Measurements from ENCODE around the gene GPR61. TPM values are rescaled to one million over a fixed set of nuclear protein-coding genes. Genes with fewer than 3 reads are reported as not detected.

GPR61 gene
- total RNA-seq, 2 experiments from 2014 or later, result 0.45 to 0.52 TPM

DNA sequence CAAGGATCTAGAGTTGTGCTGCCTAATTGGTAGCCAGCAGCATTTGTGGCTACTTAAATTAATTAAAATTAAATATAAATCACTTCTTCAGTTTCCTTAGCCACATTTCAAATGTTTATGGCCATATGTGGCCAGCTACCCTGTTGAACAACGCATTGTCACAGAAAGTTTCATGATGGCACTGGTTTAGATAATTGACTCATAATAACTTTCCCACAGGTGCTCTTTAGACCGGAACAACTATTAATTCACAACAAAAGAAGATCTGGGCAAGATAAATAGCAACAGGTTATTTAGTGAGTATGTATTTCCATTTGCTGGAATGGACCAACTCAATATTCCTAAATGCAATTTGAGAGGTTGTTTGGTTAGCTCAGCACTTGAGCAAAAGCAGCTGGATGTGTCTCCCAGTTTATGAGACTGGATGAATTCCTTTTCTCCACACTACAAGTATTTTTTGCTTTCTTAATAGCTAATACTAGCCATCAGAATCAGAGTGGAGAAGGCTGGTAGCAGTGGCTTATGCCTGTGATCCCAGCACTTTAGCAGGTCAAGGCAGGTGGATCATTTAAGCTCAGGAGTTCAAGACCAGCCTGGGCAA lies 26.5 kb upstream of the GPR61 start:
- POLR2A ChIA-PET, result no interaction called here
- Mint-ChIP-seq H3K4me3 (no peak overlapping the region), H3K9me3 (no peaks in the 10 kb centered on the region), H3K36me3 (ENCODE audit: low read depth) (peaks cover 12% of the 10 kb centered on the region), H3K27me3 (peaks cover 7% of the 10 kb centered on the region), H3K4me1 (peaks cover 38% of the 10 kb centered on the region), H3K27ac (no peak overlapping the region)
- no peak for DNase-seq
- CTCF ChIA-PET, result interaction anchor here (0.7 to 46.6 kb wide), 3 partner anchors 11 to 245 kb away, joined by 3 to 1139 read pairs (median 1139); partner anchors contain the start of genes AMIGO1, ATXN7L2, CYB561D1 and GPR61

GRCh38 chr1:109514846-109515245 lies 24.8 kb upstream of the GPR61 start:
- ChIA-PET POLR2A (no interaction called here), CTCF (interaction anchor here (43.6 to 46.6 kb wide), 2 partner anchors 9 to 16 kb away, joined by 1139 read pairs; partner anchors contain the start of genes AMIGO1, ATXN7L2, CYB561D1 and GPR61)
- H3K27ac Mint-ChIP-seq, result no peak overlapping the region
- no peak overlapping the region for H3K4me3 Mint-ChIP-seq
- peaks cover 26% of the 10 kb centered on the region for H3K4me1 Mint-ChIP-seq
- no peak for DNase-seq
- H3K27me3 Mint-ChIP-seq, result peaks cover 7% of the 10 kb centered on the region
- no peaks in the 10 kb centered on the region for H3K9me3 Mint-ChIP-seq
- H3K36me3 Mint-ChIP-seq (ENCODE audit: low read depth), result peaks cover 2% of the 10 kb centered on the region

GRCh38 chr1:109516872-109517271 lies 22.8 kb upstream of the GPR61 start:
- Mint-ChIP-seq H3K9me3 (no peaks in the 10 kb centered on the region), H3K27ac (no peak overlapping the region), H3K4me1 (peaks cover 6% of the 10 kb centered on the region), H3K4me3 (no peak overlapping the region), H3K27me3 (peaks cover 11% of the 10 kb centered on the region), H3K36me3 (ENCODE audit: low read depth) (no peaks in the 10 kb centered on the region)
- POLR2A ChIA-PET, result no interaction called here
- no peak for DNase-seq
- CTCF ChIA-PET, result interaction anchor here (43.6 to 46.6 kb wide), 2 partner anchors 7 to 18 kb away, joined by 1139 read pairs; partner anchors contain the start of genes AMIGO1, ATXN7L2, CYB561D1 and GPR61

DNA sequence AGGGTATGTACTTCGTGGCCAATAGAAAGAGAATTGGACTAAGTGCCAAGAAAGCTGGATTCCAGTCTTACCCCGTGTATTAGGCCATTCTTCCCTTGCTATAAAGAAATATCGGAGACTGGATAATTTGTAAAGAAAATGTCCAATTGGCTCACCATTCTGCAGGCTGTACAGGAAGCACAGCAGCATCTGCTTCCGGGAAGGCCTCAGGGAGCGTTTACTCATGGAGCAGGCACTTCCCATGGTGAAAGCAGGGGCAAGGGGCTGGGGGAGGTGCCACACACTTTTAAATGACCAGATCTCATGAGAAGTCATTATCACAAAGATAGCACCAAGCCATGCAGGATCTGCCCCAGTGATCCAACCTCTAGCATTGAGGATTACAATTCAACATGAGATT lies 22.3 kb upstream of the GPR61 start:
- ChIA-PET CTCF (interaction anchor here (1.6 to 46.6 kb wide), 3 partner anchors 7 to 122 kb away, joined by 5 to 1139 read pairs (median 1139); partner anchors contain the start of genes AMIGO1, ATXN7L2, CYB561D1 and GPR61), POLR2A (no interaction called here)
- Mint-ChIP-seq H3K36me3 (ENCODE audit: low read depth) (no peaks in the 10 kb centered on the region), H3K27me3 (peaks cover 13% of the 10 kb centered on the region), H3K4me1 (peaks cover 5% of the 10 kb centered on the region), H3K27ac (no peak overlapping the region), H3K4me3 (no peak overlapping the region), H3K9me3 (no peaks in the 10 kb centered on the region)
- DNase-seq, result no peak

GRCh38 chr1:109521002-109521951 lies 18.4 kb upstream of the GPR61 start:
- CTCF ChIA-PET, result interaction anchor here (1.3 to 46.6 kb wide), 4 partner anchors 3 to 22 kb away, joined by 3 to 1139 read pairs (median 571); partner anchors contain the start of genes AMIGO1, ATXN7L2, CYB561D1 and GPR61
- DNase-seq, result no peak
- H3K4me1 Mint-ChIP-seq, result peaks cover 1% of the 10 kb centered on the region
- no peak overlapping the region for H3K27ac Mint-ChIP-seq
- H3K9me3 Mint-ChIP-seq, result no peaks in the 10 kb centered on the region
- peaks cover 19% of the 10 kb centered on the region for H3K27me3 Mint-ChIP-seq
- no peak overlapping the region for H3K4me3 Mint-ChIP-seq
- H3K36me3 Mint-ChIP-seq (ENCODE audit: low read depth), result no peaks in the 10 kb centered on the region
- POLR2A ChIA-PET, result no interaction called here

- CTCF ChIA-PET, result interaction anchor here (1.3 to 46.6 kb wide), 3 partner anchors 11 to 23 kb away, joined by 3 to 1139 read pairs (median 3); partner anchors contain the start of genes AMIGO1, ATXN7L2 and CYB561D1
- Mint-ChIP-seq H3K27ac (no peak overlapping the region), H3K9me3 (no peaks in the 10 kb centered on the region), H3K36me3 (ENCODE audit: low read depth) (no peaks in the 10 kb centered on the region), H3K4me3 (no peak overlapping the region), H3K27me3 (peaks cover 21% of the 10 kb centered on the region), H3K4me1 (peaks cover 1% of the 10 kb centered on the region)
- POLR2A ChIA-PET, result no interaction called here
- no peak for DNase-seq
These were observed 17.6 kb upstream of the GPR61 start for GRCh38 chr1:109522026-109522425.

DNA sequence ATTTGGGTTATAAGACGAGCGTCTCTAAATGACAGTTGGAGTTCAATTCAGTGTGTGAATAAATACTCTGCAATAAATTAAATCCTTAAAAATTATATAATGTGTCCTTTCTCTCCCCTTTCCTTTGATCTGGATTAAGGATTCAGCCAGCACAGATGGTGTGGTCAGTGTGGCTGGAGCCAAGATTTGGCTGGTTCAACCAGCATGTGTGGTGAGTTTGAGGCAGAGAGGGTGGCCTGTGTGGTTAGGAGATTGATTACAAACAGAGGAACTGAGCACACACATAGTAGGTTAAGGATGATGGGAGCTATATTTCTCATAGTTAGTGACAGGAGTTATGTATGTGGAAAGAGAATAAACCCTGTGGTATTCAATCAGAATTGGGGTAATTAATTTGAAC lies 16.0 kb upstream of the GPR61 start:
- DNase-seq, result no peak
- no peaks in the 10 kb centered on the region for H3K9me3 Mint-ChIP-seq
- H3K27ac Mint-ChIP-seq, result no peak overlapping the region
- ChIA-PET POLR2A (no interaction called here), CTCF (interaction anchor here (1.6 to 46.6 kb wide), 2 partner anchors 9 to 25 kb away, joined by 8 to 1139 read pairs; partner anchors contain the start of genes AMIGO1, ATXN7L2 and CYB561D1)
- H3K4me1 Mint-ChIP-seq, result peaks cover 2% of the 10 kb centered on the region
- H3K36me3 Mint-ChIP-seq (ENCODE audit: low read depth), result no peaks in the 10 kb centered on the region
- peaks cover 21% of the 10 kb centered on the region for H3K27me3 Mint-ChIP-seq
- H3K4me3 Mint-ChIP-seq, result no peak overlapping the region

- H3K9me3 Mint-ChIP-seq, result no peaks in the 10 kb centered on the region
- ChIA-PET POLR2A (no interaction called here), CTCF (interaction anchor here (0.7 to 46.6 kb wide), 3 partner anchors 19 to 489 kb away, joined by 4 to 1139 read pairs (median 7); partner anchors contain the start of genes AMIGO1, ATXN7L2 and CYB561D1)
These were observed 12.4 kb upstream of the GPR61 start for GRCh38 chr1:109527098-109527811.

GRCh38 chr1:109527846-109528695 lies 11.6 kb upstream of the GPR61 start:
- Mint-ChIP-seq H3K9me3 (no peaks in the 10 kb centered on the region), H3K4me3 (no peak overlapping the region), H3K36me3 (ENCODE audit: low read depth) (no peaks in the 10 kb centered on the region), H3K27me3 (peaks cover 5% of the 10 kb centered on the region), H3K27ac (no peak overlapping the region), H3K4me1 (peaks cover 38% of the 10 kb centered on the region)
- CTCF ChIA-PET, result interaction anchor here (0.9 to 46.6 kb wide), 5 partner anchors 9 to 103 kb away, joined by 3 to 1139 read pairs (median 4); partner anchors contain the start of genes AMIGO1, ATXN7L2 and CYB561D1
- POLR2A ChIA-PET, result no interaction called here
- no peak for DNase-seq

More at GRCh38 chr1:109527098-109527811, 12.4 kb upstream of the GPR61 start:
- Mint-ChIP-seq H3K4me3 (no peak overlapping the region), H3K27ac (no peak overlapping the region), H3K4me1 (peaks cover 32% of the 10 kb centered on the region), H3K36me3 (ENCODE audit: low read depth) (no peaks in the 10 kb centered on the region), H3K27me3 (peaks cover 10% of the 10 kb centered on the region)
- no peak for DNase-seq

DNA sequence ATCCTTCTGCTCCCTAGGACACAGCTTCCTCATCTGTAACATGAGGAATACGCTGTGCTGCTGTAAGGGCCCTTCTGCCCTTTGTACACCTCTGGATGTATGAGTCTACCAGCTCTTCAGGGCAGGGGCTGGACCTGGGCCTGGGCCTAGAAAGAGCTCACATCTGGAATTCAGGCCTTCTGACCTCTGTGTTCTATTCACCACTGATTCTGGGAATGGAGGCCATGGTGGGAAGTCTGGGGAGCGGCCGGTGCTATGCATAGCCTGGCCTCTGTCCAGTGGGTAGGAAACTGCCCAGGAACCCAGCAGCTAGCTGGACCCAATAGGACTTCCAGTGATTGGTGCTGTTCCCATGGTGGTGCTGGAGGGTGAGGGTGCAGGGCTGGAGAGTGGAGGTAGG lies 11.0 kb upstream of the GPR61 start:
- Mint-ChIP-seq H3K9me3 (no peaks in the 10 kb centered on the region), H3K36me3 (ENCODE audit: low read depth) (no peaks in the 10 kb centered on the region), H3K27ac (no peak overlapping the region), H3K27me3 (peaks cover 5% of the 10 kb centered on the region), H3K4me3 (no peak overlapping the region), H3K4me1 (peaks cover 39% of the 10 kb centered on the region)
- DNase-seq, result no peak
- POLR2A ChIA-PET, result no interaction called here
- CTCF ChIA-PET, result interaction anchor here (0.9 to 46.6 kb wide), 6 partner anchors 9 to 103 kb away, joined by 3 to 1139 read pairs (median 4); partner anchors contain the start of genes AMIGO1, ATXN7L2 and CYB561D1

GRCh38 chr1:109529881-109530456 lies 9.7 kb upstream of the GPR61 start:
- DNase-seq, result no peak
- Mint-ChIP-seq H3K4me1 (peaks cover 39% of the 10 kb centered on the region), H3K27ac (peak overlapping the region; percentile 96), H3K4me3 (no peak overlapping the region), H3K27me3 (peaks cover 5% of the 10 kb centered on the region), H3K36me3 (ENCODE audit: low read depth) (no peaks in the 10 kb centered on the region), H3K9me3 (no peaks in the 10 kb centered on the region)
- POLR2A ChIA-PET, result no interaction called here
- CTCF ChIA-PET, result interaction anchor here (0.7 to 46.6 kb wide), 7 partner anchors 9 to 432 kb away, joined by 3 to 1139 read pairs (median 3); partner anchors contain the start of genes AMIGO1, ATXN7L2 and CYB561D1

Data from activated CD4-positive, alpha-beta T cell treated with anti-CD3 and anti-CD28 coated beads, Interleukin-2, amount 10 ng/mL, durations not matched to agents 7 days and 5 days (primary cell).